Frontal cortex (tissue), 4 donors: ENCODE measurements around the gene UQCRHL. TPM values are rescaled to one million over a fixed set of nuclear protein-coding genes. Genes with fewer than 3 reads are reported as not detected.
"Not testable (repeated sequence)": the region's sequence is repeated elsewhere in the genome, so short reads cannot be mapped to it uniquely, and the experiment has no call there.

Source experiments
- DNase-seq, 2 donors: peaks; one replicate each; pipeline ENCODE4 v3.0.0; 2012; ENCODE audit warnings: low spot score in 2 of 2
- FAIRE-seq: peaks from 2 replicates; lab custom pipeline; 2012; peaks lifted over from hg19 to GRCh38; lab: Jason Lieb, UNC
- total RNA-seq: library from RNA; depleted of rRNA; stranded (reverse); fragments of >200 nt; gene quantifications from one replicate; pipeline ENCODE4 v1.2.3, GENCODE V29; 2014
- donor health status: control.
- donor health status: control.
- donor health status: control.

UQCRHL gene
- total RNA-seq: 2.9 TPM

GRCh38 chr1:15807549-15807948 is at the start of gene UQCRHL:
Gene UQCRHL, minus strand, starts transcription at chr1:15807649. Its CDS starts 0 bp downstream, at chr1:15807649.
- FAIRE-seq, DNase-seq: not testable (repeated sequence)

DNA sequence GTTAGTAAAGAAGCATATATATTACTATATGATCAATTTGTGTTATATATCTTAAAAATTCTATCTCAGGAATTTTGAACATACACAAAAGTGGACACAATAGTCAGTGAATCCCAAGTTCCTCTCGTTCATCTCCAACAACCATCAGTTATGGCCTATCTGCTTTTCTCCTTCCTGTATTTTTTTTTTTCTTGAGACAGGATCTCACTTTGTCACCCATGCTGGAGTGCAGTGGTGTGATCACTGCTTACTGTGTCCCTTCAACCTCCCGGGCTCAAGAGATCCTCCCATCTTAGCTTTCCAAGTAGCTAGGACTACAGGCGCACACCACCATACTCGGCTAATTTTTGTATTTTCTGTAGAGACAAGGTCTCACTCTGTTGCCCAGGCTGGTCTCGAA is 49.4 kb upstream of the UQCRHL start:
- no peak for FAIRE-seq

GRCh38 chr1:15852828-15853302 is 45.4 kb upstream of the UQCRHL start:
- FAIRE-seq (no peak), DNase-seq (no peak)

More for the DNA sequence above, 49.4 kb upstream of the UQCRHL start:
- no peak for DNase-seq

- FAIRE-seq: no peak
Measured at GRCh38 chr1:15852036-15852827, 44.8 kb upstream of the UQCRHL start.

DNA sequence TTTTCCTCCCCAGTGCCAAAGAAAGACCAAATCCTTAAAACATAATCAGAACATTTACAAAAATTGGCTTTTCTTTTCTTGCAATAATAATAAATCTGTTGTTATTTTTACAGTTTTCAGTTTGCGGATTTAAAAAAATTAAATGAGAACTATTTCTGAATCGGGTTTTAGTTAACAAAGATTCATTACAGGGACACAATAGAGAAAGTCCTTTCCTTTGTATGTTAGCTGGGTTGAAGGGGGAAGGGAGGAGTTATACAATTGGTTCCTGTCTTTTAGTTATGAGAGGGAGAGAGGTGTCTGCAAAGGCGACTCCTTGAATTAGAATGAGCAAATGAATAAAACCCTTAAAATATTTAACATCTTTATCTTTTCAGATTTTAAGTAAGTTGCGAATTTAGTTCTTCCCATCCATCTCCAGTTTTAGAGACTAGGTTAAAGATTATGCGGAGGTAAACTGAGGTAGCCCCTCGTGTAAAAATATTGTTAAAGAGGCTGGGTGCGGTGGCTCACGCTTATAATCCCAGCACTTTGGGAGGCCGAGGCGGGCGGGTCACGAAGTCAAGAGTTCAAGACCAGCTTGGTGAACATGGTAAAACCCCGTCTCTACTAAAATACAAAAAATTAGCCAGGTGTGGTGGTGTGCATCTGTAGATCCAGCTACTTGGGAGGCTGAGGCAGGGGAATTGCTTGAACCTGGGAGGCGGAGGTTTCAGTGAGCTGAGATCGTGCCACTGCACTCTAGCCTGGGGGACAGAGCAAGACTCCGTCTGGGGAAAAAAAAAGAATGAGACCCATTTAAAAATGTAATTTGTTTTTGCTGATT is 44.0 kb upstream of the UQCRHL start:
- FAIRE-seq (no peak), DNase-seq (no peak)

More at GRCh38 chr1:15852036-15852827, 44.8 kb upstream of the UQCRHL start:
- DNase-seq: no peak

DNA sequence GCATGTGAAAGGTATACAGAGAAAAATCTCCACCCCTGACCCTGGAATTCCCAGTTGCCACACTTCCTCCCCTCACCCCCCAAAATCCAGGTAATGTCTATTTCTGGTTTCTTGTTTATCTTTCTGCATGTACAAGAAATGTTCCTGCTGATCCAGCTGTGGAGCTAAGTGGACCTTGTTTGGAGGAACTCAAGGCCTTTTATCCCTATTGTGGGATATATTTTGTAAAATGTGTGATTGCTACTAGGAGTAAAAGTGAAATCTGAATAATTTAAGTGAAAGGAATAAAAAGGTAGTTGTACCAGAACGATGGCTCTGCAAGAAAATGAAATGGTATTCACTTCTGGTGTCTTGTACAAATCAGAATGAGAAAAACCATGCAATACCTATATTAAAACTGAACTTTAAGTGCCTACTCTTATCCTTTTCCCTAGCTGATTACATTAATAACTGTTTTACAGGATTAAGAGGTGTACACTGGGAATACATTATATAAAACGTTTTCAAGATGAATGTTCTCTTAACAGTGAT is 43.1 kb upstream of the UQCRHL start:
- FAIRE-seq (no peak), DNase-seq (no peak)

DNA sequence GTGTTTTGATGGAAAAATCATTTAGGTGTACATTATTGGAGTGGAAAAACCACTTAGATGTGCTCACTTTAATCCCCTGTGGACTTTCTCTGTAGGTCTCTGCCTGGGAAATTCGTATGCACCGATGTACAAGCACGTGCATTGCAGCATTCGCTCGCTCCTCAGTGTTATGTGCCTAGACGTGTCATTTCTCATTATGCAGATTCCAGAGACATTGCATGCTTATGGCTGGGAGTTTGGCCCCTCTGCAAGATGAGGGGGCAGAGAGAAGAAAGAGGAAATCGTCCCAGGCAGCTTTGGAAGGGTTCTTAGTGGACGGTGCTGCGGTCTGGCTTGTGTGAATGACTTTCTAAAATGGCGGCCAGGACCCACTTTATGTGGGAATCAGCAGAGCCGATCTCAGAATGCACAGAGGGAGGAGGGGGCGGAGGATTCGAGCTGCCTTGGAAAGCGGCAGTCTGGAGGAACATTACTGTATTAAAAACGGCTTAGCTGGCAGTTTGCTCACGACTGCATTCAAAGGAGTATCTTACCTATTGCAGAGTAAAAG is 42.4 kb upstream of the UQCRHL start:
- FAIRE-seq (no peak), DNase-seq (no peak)

- FAIRE-seq (no peak), DNase-seq (peak in 1 of 2 donors; percentile 50)
Measured at GRCh38 chr1:15848929-15849774, 41.7 kb upstream of the UQCRHL start.

DNA sequence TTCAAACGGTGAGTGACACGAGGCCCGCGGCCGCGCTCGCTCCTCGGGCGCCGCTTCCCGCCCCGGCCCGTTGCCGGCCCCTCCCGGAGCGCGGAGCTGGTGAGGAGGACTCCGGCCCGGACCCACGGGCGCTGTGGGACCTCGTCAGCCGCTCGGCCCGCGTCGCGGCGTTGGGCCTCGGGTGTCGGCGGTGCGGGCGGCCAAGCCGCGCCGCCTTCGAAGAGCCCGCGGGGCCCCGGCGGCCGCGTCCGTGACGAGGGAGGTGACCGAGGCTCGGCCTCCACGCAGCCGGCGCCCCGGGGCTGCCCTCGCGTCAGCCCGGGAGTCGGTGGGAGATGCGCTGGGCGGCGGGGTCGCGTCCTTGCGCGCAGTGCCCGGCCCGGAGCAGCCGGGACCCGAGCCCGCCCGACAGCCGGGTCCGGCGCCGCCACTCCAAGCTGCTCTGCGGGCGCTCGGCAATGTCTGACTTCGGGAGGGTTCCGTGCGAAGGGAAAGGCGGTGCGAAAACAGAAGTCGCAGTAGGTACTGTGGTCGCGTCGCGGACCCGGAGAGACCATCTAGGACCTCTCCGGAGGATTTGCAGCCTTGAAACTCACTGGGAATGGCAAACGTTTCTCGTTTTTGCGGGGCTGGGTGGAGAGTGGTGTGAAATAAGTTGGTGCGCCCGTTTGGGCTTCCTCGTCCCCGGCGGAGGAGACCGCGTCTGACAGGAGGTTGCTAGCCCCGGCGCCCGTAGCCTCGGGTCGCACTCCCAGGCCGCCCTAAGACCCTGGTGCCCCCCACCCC is 40.9 kb upstream of the UQCRHL start:
- DNase-seq (peak in 1 of 2 donors; percentile 33), FAIRE-seq (no peak)

DNA sequence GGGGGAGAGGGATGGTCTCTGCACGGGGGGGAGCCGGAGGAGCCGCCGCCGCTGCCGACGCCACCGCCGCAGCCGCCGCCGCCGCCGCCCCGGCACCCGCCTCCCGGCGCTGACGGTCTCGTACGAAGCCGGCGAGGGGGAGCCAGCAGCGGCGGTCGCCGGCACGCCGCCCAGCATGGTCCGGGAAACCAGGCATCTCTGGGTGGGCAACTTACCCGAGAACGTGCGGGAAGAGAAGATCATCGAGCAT is 40.4 kb upstream of the UQCRHL start:
- DNase-seq (no peak), FAIRE-seq (no peak)

DNA sequence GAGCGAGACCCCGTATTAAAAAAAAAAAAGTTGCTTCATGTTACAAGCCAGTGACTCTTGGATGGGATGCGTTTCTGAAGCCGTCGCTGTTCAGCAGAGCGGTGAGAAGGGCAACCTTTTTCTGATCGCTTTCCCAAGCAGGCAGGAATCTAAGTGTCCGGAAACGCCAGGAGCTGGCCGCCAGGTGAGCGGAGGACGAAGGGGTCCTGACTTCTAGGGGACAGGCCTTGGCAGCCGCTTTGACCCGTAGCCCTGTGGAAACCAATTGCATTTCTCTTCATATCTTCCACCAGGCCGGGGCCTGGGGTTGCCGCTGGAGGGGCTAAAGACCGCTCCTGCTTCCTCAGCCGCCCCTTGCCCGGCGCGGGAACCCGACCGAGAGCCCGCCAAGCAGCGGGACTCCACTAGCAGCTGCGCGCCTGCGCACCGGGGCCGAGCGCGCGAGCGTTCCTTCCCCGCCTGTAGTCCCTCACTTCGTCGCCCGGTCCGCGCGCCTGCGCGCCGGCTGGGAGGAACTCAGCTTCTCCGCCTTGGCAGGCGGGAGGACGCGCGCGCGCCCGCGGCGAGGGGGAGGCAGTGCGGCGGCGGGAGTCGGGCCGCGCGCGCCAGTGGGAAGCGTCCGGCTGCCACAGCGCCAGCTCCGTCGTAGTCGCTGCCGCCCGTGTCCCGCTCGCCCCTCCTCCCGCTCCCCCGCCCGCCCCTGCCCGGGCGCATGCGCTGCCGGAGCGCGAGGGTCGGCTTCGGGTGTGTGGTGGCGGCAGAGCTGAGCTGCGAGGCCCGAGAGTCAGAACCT is 39.8 kb upstream of the UQCRHL start, which contains the start of gene SPEN:
SPEN (plus strand) TSS at position 608 of the 793 bp plus-strand sequence. CDS start 361 bp downstream, outside the sequence.
- FAIRE-seq (no peak), DNase-seq (peak; percentile 88 to 94)

DNA sequence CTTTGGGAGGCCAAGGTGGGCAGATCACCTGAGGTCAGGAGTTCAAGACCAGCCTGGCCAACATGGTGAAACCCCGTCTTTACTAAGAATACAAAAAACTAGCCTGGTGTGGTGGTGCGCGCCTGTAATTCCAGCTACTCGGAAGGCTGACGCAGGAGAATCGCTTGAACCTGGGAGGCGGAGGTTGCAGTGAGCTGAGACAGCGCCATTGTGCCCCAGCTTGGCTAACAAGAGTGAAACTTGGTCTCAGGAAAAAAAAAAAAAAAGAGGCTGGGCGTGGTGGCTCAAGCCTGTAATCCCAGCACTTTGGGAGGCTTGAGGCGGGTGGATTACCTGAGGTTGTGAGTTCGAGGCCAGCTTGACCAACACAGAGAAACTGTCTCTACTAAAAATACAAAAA is 38.6 kb upstream of the UQCRHL start:
- FAIRE-seq: not testable (repeated sequence)

DNA sequence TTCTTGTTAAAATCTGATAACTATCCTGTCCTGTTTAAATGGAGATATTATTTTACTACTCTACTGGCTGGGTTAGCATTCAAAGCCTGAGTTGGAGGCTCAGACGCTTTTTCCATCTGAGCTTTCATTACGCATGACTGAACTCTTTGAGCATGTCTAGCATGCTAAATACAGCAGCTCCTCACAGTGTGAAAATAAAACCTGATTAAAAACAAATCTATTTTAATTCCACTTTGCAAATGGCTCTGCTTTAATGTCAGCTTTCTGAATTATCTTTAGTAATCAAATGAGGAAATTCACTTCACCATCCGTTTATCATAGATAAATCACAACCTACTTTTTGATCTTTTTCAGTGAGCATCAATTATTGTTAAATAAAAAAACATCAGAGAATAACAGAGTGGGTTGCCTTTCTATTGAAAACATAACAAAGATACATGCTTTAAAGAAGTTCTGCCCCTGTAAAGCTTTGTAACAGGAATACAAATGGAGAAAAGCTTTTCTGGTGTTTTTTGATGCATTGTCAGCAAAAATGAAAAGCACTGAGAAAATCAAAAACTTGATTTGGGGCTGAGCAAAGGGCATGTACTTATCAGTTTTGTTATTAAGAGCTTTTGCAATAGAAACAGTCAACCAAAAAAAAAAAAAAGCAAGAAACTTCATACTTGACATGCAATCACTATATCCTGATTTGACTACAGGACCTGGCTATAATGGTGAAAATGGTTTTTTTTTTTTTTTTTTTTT is 36.5 kb upstream of the UQCRHL start:
- FAIRE-seq: no peak

More for the DNA sequence above, 38.6 kb upstream of the UQCRHL start:
- not testable (repeated sequence) for DNase-seq

DNA sequence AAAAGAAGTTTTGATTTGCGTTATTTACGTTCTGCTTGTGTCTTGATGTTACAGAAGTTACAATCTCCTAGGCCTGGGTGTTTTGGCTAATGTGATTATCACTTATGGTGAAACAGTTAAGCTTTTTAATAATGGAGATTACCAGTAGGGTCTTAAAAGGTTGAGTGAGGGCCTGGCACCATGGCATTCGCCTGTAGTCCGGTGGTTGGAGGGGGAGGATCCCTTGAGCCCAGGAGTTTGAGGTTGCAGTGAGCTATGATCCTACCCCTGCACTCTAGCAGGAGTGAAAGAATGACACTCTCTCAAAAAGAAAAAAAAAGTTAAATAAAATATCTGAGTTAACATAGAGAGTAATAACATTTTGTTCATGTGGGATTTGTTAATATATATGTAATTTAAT is 31.3 kb upstream of the UQCRHL start:
- no peak for DNase-seq
- FAIRE-seq: no peak

More for the DNA sequence above, 36.5 kb upstream of the UQCRHL start:
- peak in 1 of 2 donors; percentile 33 for DNase-seq

DNA sequence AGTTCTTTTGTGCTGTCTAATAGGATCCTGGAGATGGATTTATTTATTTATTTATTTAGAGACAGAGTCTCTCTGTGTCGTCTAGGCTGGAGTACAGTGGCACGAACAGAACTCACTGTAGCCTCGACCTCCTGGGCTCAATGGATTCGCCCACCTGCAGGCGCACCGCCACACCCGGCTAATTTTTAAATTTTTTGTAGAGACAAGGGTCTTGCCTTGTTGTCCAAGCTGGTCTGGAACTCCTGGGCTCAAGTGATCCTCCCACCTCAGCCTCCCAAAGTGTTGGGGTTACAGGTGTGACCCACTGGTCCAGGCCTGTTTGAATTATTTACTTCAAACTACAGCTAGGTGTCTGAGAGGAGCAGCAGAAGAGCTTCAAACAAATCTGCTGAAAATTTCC is 30.5 kb upstream of the UQCRHL start:
- no peak for DNase-seq
- FAIRE-seq: no peak

DNA sequence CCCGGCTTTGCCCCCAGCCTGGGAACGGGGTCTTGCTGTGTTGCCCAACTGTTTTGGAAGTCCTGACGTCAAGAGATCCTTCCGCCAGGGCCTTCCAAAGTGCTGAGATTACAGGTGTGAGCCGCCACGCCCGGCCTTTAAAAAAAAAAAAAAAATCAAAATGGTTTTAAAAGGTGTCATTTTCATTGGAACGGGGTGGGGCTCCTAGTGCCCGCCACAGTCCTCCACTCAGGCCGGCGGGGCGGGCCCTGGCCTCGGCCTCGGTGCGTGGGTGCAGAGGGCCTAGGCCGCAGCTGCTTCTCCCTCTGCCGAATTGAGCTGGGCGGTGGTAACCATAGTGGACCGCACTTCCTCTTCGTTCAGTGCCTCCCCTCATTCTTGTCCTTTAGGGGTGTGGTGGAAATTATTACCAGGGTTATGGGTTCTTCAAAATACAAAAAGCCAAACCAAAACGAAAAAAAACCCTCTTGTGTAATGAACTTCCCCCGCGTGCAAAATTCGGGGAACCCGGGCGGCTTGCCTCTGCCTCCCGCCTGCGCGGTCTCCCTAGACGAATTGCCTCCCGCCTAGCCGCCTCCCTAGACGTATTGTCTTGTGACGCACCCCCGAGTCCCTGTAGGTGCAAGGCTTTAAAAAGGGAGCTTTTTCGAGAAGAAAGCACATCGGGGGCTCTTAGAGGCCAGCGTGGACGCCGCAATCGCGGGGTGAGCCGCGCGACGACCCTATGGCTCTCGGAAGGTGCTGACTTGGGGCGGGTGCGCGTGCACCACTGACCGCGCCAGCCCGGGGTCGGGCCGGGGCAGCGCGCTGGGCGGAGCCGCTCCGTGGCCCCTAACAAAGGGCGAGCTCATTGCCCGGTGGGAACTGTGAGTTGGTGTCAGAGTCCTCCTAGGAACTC is 29.6 kb upstream of the UQCRHL start:
- DNase-seq: peak in 1 of 2 donors; percentile 19
- FAIRE-seq: no peak
